Measurements from ENCODE around the gene CASZ1.

CASZ1 gene

GRCh38 chr1:10662090-10662688, 134.3 kb downstream of the CASZ1 start:
- no peak overlapping the region for H3K4me3 Mint-ChIP-seq
- H3K9me3 Mint-ChIP-seq = no peaks in the 10 kb centered on the region
- H3K4me1 Mint-ChIP-seq = no peaks in the 10 kb centered on the region
- H3K27me3 Mint-ChIP-seq = no peaks in the 10 kb centered on the region
- no peak overlapping the region for H3K27ac Mint-ChIP-seq (ENCODE audit: low read depth)
- peaks cover 14% of the 10 kb centered on the region for H3K36me3 Mint-ChIP-seq (ENCODE audit: insufficient read depth)
- no peak for DNase-seq (ENCODE audit: low spot score in 2 of 2)
- no peak for ATAC-seq (replicated peaks; ENCODE audit: extremely low read depth, poor library complexity, severe bottlenecking)

GRCh38 chr1:10661453-10661852, 135.0 kb downstream of the CASZ1 start:
- Mint-ChIP-seq H3K4me3 (no peak overlapping the region), H3K9me3 (no peaks in the 10 kb centered on the region), H3K27ac (ENCODE audit: low read depth) (no peak overlapping the region), H3K27me3 (no peaks in the 10 kb centered on the region), H3K36me3 (ENCODE audit: insufficient read depth) (peaks cover 14% of the 10 kb centered on the region), H3K4me1 (no peaks in the 10 kb centered on the region)
- no peak for DNase-seq (ENCODE audit: low spot score in 2 of 2)
- no peak for ATAC-seq (replicated peaks; ENCODE audit: extremely low read depth, poor library complexity, severe bottlenecking)

GRCh38 chr1:10659646-10660540, 136.6 kb downstream of the CASZ1 start:
- no peaks in the 10 kb centered on the region for H3K27me3 Mint-ChIP-seq
- H3K4me1 Mint-ChIP-seq = no peaks in the 10 kb centered on the region
- no peak overlapping the region for H3K27ac Mint-ChIP-seq (ENCODE audit: low read depth)
- peaks cover 14% of the 10 kb centered on the region for H3K36me3 Mint-ChIP-seq (ENCODE audit: insufficient read depth)
- no peak for ATAC-seq (replicated peaks; ENCODE audit: extremely low read depth, poor library complexity, severe bottlenecking)
- H3K4me3 Mint-ChIP-seq = no peak overlapping the region
- no peaks in the 10 kb centered on the region for H3K9me3 Mint-ChIP-seq
- DNase-seq (ENCODE audit: low spot score in 2 of 2) = no peak

GRCh38 chr1:10659218-10659617, 137.2 kb downstream of the CASZ1 start:
- Mint-ChIP-seq H3K27me3 (no peaks in the 10 kb centered on the region), H3K36me3 (ENCODE audit: insufficient read depth) (peaks cover 12% of the 10 kb centered on the region), H3K4me3 (no peak overlapping the region), H3K4me1 (no peaks in the 10 kb centered on the region), H3K27ac (ENCODE audit: low read depth) (no peak overlapping the region), H3K9me3 (no peaks in the 10 kb centered on the region)
- DNase-seq (ENCODE audit: low spot score in 2 of 2) (no peak), ATAC-seq (replicated peaks; ENCODE audit: extremely low read depth, poor library complexity, severe bottlenecking) (no peak)

- Mint-ChIP-seq H3K27me3 (no peaks in the 10 kb centered on the region), H3K9me3 (no peaks in the 10 kb centered on the region), H3K4me1 (no peaks in the 10 kb centered on the region), H3K27ac (ENCODE audit: low read depth) (no peak overlapping the region), H3K4me3 (no peak overlapping the region), H3K36me3 (ENCODE audit: insufficient read depth) (peaks cover 17% of the 10 kb centered on the region)
- no peak for DNase-seq (ENCODE audit: low spot score in 2 of 2)
- no peak for ATAC-seq (replicated peaks; ENCODE audit: extremely low read depth, poor library complexity, severe bottlenecking)
Observed at GRCh38 chr1:10658396-10659066, 137.9 kb downstream of the CASZ1 start.

GRCh38 chr1:10657088-10657847, 139.2 kb downstream of the CASZ1 start:
- H3K9me3 Mint-ChIP-seq = no peaks in the 10 kb centered on the region
- H3K27me3 Mint-ChIP-seq = no peaks in the 10 kb centered on the region
- ATAC-seq (replicated peaks; ENCODE audit: extremely low read depth, poor library complexity, severe bottlenecking) = no peak
- no peak for DNase-seq (ENCODE audit: low spot score in 2 of 2)
- H3K4me3 Mint-ChIP-seq = no peak overlapping the region
- no peak overlapping the region for H3K27ac Mint-ChIP-seq (ENCODE audit: low read depth)
- H3K36me3 Mint-ChIP-seq (ENCODE audit: insufficient read depth) = peaks cover 18% of the 10 kb centered on the region
- no peaks in the 10 kb centered on the region for H3K4me1 Mint-ChIP-seq

- Mint-ChIP-seq H3K27ac (ENCODE audit: low read depth) (no peak overlapping the region), H3K27me3 (no peaks in the 10 kb centered on the region), H3K9me3 (no peaks in the 10 kb centered on the region), H3K4me3 (no peak overlapping the region), H3K4me1 (no peaks in the 10 kb centered on the region), H3K36me3 (ENCODE audit: insufficient read depth) (peaks cover 18% of the 10 kb centered on the region)
- no peak for DNase-seq (ENCODE audit: low spot score in 2 of 2)
- no peak for ATAC-seq (replicated peaks; ENCODE audit: extremely low read depth, poor library complexity, severe bottlenecking)
Observed at GRCh38 chr1:10656431-10656830, 140.0 kb downstream of the CASZ1 start.

GRCh38 chr1:10655002-10655401, 141.4 kb downstream of the CASZ1 start:
- Mint-ChIP-seq H3K4me3 (no peak overlapping the region), H3K9me3 (no peaks in the 10 kb centered on the region), H3K4me1 (no peaks in the 10 kb centered on the region), H3K27me3 (no peaks in the 10 kb centered on the region), H3K27ac (ENCODE audit: low read depth) (no peak overlapping the region), H3K36me3 (ENCODE audit: insufficient read depth) (peaks cover 19% of the 10 kb centered on the region)
- no peak for DNase-seq (ENCODE audit: low spot score in 2 of 2)
- ATAC-seq (replicated peaks; ENCODE audit: extremely low read depth, poor library complexity, severe bottlenecking) = no peak

GRCh38 chr1:10653370-10654125, 142.9 kb downstream of the CASZ1 start:
- no peak overlapping the region for H3K4me3 Mint-ChIP-seq
- DNase-seq (ENCODE audit: low spot score in 2 of 2) (no peak), ATAC-seq (replicated peaks; ENCODE audit: extremely low read depth, poor library complexity, severe bottlenecking) (no peak)
- no peaks in the 10 kb centered on the region for H3K4me1 Mint-ChIP-seq
- H3K27me3 Mint-ChIP-seq = no peaks in the 10 kb centered on the region
- peaks cover 17% of the 10 kb centered on the region for H3K36me3 Mint-ChIP-seq (ENCODE audit: insufficient read depth)
- peak overlapping the region; percentile 46 for H3K27ac Mint-ChIP-seq (ENCODE audit: low read depth)
- no peaks in the 10 kb centered on the region for H3K9me3 Mint-ChIP-seq

- ATAC-seq (replicated peaks; ENCODE audit: extremely low read depth, poor library complexity, severe bottlenecking) (no peak), DNase-seq (ENCODE audit: low spot score in 2 of 2) (no peak)
- Mint-ChIP-seq H3K4me3 (no peak overlapping the region), H3K9me3 (no peaks in the 10 kb centered on the region), H3K27ac (ENCODE audit: low read depth) (no peak overlapping the region), H3K27me3 (no peaks in the 10 kb centered on the region), H3K4me1 (no peaks in the 10 kb centered on the region), H3K36me3 (ENCODE audit: insufficient read depth) (peaks cover 17% of the 10 kb centered on the region)
Observed at GRCh38 chr1:10652626-10653025, 143.8 kb downstream of the CASZ1 start.

GRCh38 chr1:10651793-10652192, 144.7 kb downstream of the CASZ1 start:
- peaks cover 15% of the 10 kb centered on the region for H3K36me3 Mint-ChIP-seq (ENCODE audit: insufficient read depth)
- no peak for DNase-seq (ENCODE audit: low spot score in 2 of 2)
- ATAC-seq (replicated peaks; ENCODE audit: extremely low read depth, poor library complexity, severe bottlenecking) = no peak
- no peaks in the 10 kb centered on the region for H3K4me1 Mint-ChIP-seq
- no peaks in the 10 kb centered on the region for H3K9me3 Mint-ChIP-seq
- no peak overlapping the region for H3K27ac Mint-ChIP-seq (ENCODE audit: low read depth)
- H3K27me3 Mint-ChIP-seq = no peaks in the 10 kb centered on the region
- H3K4me3 Mint-ChIP-seq = no peak overlapping the region

- H3K9me3 Mint-ChIP-seq = no peaks in the 10 kb centered on the region
- ATAC-seq (replicated peaks; ENCODE audit: extremely low read depth, poor library complexity, severe bottlenecking) = no peak
- H3K4me1 Mint-ChIP-seq = no peaks in the 10 kb centered on the region
- no peak for DNase-seq (ENCODE audit: low spot score in 2 of 2)
- H3K27me3 Mint-ChIP-seq = no peaks in the 10 kb centered on the region
- peaks cover 18% of the 10 kb centered on the region for H3K36me3 Mint-ChIP-seq (ENCODE audit: insufficient read depth)
- H3K27ac Mint-ChIP-seq (ENCODE audit: low read depth) = no peak overlapping the region
- no peak overlapping the region for H3K4me3 Mint-ChIP-seq
Observed at GRCh38 chr1:10651389-10651766, 145.1 kb downstream of the CASZ1 start.
